Activated CD4-positive, alpha-beta T cell treated with anti-CD3 and anti-CD28 coated beads for 4 hours (primary cell): ENCODE results near the gene E2F2.
"Not testable (repeated sequence)": the region's sequence is repeated elsewhere in the genome, so short reads cannot be mapped to it uniquely, and the experiment has no call there.

ENCODE experiments used
- DNase-seq, 2 donors: peaks; one replicate each; pipeline ENCODE4 v3.0.0-alpha.2; 2020

Gene E2F2

GRCh38 chr1:23545851-23546250, 14.8 kb upstream of the E2F2 start:
- no peak for DNase-seq

DNA sequence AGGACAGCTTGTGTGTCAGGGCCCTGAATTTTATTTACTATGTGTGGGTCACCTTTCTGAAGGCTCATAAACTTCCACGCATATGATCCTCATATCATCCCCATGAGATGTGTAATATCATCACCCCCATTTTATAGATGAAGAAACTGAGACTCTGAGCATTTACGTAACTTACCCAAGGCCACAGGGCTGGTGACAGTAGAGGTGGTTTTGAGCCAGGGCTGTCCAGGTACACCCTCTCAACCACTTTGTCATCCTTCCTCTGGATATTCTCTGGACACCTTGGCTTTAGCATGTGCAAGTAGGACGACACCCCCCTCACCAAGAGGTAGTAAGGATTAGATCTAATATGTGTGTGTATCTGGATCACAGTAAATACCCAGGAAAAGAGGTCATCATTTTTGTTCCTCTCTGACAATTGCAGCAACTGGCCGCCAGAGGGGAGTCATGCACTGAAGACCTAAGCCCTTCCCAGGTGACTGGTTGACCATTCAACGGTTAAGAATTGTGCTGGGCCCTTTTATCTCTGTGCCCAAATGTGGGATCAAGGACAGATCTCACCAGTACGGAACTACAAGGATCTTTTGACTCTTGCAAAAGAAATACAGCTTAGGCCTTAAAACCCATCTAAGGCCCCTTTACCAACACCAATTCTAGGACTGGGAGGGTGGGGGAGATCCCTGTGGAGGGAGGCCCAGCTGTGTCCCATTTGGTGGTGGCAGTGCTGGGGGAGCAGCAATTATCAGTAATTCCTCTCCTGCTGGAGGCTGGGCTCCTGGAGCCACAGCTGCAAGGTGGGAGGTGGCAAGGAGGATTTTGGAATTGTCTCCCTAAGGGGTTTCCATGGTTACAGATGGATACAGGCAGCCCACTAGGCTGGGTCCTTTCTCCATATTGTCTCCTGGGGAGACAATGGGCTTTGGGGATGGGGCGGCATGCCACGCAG, 13.7 kb upstream of the E2F2 start:
- DNase-seq = peak; percentile 68 to 74

DNA sequence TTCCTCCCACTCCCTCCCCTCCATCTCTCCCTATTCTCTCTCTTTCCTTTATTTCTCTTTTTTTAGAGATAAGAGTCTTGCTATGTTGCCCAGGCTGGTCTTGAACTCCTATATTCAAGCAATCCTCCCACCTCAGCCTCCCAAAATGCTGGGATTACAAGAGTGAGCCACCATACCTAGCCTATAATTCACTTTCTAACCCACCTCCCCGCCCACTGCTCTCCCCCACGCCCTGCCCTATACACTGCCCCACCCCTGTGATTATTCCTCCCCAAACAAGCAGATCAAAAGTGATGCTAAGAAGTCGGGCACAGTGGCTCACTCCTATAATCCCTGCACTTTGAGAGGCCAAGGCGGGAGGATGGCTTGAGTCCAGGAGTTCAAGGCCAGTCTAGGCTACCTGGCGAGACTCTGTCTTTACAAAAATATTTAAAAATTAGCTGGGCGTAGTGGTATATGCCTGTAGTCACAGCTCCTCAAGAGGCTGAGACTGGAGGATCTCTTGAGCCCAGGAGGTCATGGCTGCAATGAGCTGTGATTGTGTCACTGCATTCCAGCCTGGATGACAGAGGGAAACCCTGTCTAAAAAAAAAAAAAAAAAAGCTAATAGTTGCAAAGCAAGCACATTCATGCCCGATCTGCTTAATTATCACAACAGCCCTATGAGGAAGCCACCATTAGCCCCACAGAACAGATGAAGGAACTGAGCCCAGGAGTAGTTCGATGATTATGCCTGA, 12.8 kb upstream of the E2F2 start:
- no peak for DNase-seq

GRCh38 chr1:23542940-23543339, 11.9 kb upstream of the E2F2 start:
- DNase-seq = not testable (repeated sequence)

- DNase-seq = peak; percentile 85 to 89
Measured at GRCh38 chr1:23539698-23540266, 8.7 kb upstream of the E2F2 start.

DNA sequence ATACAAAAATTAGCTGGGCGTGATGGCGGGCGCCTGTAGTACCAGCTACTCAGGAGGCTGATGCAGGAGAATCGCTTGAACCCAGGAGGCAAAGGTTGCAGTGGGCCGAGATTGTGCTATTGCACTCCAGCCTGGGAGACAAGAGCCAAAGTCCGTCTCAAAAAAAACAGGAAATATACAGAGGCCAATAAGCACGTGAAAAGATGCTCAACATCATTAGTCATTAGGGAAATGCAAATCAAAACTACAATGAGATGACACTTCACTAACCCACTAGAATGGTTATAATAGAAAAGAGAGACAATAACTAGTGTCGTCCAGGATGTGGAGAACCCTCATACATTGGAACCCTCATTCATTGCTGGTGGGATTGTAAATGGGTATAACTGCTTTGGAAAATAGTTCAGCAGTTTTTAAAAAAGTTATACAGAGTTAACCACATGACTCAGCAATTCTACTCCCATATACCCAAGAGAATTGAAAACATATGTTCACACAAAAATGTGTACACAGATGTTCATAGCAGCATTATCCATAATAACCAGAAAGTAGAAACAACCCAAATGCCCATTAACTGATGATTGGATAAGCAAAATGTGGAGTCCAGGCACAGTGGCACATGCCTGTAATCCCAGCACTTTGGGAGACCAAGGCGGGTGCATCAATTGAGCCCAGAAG, 6.4 kb upstream of the E2F2 start:
- no peak for DNase-seq

GRCh38 chr1:23533246-23534023, 2.4 kb upstream of the E2F2 start:
- no peak for DNase-seq

DNA sequence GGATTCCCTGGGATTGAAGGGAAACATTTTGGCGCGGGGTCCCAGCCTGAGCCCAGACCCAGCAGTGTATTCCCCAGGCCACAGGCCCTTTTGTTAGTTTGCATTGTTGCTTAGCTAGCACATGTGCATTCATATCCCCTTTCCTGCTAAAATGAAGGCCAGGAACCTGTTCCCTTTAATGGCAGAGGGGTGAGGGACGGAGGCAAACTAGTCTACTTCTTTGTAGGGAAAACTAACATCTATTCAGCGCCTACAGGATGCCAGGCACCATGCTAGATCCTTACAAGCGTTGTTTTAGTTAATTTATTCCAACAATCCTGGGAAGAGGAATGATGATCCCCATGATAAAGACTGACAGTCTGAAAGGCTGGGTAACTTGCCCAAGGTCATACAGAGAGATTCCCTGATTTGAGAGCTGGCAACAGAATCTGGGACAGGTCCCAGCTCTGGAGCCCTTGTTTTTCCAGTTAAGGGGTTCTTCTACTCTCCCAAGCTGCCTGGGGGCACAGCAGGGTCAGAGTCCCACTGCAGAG, 595 bp upstream of the E2F2 start:
- DNase-seq = no peak

- DNase-seq = no peak
Measured at GRCh38 chr1:23530087-23530746, 816 bp downstream of the E2F2 start.

DNA sequence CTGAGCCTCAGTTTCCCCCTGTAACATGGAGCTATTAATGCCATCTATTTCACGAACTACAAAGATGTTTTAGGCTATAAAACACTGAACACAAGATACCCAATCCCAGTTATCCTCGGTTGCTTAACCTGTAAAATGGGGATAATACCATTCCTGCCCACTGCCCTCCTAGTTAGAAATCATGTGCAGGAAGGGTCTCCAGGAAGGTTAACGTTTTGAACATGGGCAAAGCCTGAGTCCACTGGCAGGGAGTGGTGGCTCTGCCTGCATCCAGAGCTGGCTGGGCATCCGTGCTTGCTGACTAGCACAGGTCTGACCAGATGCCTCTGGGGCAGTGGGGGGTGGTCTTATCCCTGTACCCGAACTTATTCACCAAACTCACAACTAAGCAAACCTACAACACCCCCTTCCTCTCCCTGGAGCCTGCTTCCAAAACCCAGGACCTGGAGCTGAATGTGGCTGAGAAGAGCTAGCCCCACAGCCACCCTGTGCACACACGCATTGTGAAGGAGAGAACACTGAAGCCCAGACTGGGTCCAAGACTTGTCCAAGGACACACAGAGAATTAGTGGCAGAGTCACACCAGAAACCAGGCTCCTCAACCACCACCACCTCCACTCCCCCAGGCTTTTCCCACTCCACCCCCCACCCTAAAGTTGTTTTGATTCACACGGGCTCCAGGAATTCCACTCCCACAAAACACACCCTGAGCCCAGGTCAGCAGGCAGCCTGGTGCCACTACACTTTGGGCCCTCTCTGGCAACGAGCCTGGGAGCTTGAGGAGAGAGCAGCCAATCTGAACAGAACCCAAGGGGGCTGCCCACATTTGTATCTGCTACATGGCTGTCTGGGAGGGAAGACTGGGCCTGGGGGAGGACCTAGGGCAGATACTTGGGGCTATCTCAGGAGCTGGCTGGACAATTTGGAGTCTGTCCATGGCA, 1.6 kb downstream of the E2F2 start:
- no peak for DNase-seq

- peak; percentile 69 to 71 for DNase-seq
Measured at GRCh38 chr1:23528250-23528978, 2.6 kb downstream of the E2F2 start.

- no peak for DNase-seq
Measured at GRCh38 chr1:23527900-23528249, 3.2 kb downstream of the E2F2 start.

- no peak for DNase-seq
Measured at GRCh38 chr1:23527366-23527765, 3.7 kb downstream of the E2F2 start.

DNA sequence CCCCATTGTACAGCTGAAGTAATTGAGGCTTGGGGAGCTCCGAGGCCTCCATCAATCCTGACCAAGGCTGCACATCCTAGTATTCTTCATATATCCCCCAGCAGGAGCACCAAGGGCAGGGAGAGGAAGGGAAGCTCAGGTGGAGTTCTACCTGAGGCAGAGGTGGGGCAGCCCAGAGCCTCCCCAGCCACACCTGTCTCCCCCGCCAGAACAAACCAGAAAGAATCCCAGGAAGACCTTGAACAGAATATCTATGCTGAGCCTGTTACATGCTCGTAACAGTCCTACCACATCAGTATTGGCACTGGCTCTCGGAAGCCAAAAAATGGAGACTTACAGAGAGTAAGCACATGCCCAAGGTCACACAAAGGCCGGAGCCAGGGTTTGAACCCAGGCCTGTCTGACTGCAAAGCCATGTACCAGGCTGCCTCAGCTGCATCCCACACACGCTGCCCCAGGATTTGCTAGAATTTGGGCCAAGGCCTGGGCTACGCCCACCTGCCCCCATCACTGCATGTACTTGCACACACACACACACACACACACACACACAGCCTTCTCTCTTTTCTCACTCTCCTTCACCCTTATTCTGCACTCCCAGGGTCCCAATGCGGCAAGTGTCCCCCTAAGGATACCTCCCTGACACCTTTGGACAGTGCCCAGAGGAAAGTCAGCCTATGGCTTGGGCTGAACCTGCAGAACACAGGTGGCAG, 4.5 kb downstream of the E2F2 start:
- no peak for DNase-seq

DNA sequence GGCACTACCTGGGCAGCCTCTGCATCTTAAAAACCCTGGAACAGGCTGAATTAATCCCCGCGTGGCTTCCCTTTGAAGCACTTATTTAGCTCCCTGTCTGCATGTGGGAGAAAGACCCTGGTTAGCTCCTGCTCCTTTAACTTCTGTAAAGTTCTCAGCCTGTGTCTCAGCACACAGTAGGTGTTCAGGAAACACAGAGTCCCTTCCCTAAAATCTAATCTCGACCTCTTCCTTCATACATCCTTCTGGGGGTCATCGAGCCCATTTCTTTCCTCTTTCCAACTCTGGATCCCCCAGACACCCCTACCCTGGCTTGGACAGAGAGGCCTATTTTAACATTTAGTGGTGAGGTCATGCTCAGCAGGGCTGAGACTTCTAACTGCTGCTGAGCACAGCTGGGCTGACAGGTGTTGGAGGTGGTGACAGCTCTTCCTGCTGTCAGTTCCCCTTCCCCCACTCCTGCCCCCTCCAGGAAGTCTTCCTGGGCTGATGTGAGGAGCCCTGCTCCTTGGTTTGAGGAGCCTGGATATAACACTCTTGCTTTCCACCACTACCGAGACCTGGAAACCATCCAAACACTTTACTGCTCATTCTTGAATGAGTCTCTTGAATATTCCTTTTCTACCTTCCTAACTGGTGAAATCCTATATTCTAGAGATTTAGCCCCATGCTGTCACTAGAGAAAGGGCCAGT, 5.3 kb downstream of the E2F2 start:
- DNase-seq = no peak

DNA sequence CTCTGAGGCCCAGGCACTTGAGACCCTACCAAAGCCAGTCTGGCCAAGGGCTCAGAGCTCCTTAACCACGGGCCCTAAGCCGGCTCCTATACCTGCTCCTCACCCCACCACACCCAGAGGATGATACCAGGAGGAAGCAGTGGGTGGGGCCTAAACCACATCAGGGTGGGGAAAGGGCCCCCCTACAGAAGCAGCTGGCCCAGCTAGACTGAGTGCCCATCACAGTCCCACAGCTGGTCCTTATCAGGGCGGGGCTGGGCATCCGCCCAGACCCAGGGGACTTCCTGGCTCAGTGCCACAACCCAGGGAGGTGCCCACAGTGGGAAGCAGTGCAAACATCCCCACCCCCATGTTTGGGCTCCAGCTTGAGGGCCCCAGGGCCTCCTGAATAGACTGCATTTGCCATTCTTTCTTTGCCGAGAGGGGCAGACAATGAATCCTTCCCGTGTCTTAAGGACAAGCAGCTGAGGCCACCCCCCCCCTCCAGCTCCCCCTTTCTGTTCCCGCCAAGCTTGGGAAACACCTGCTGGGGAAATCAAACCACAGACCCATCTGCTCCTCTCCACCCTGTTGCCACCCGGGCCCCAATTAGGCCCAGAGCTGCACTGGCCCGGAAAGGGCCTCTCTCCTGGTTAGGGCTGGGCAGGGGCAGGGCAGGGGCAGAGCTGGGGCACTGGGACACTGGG, 6.2 kb downstream of the E2F2 start:
- DNase-seq = peak in 1 of 2 donors; percentile 25

DNA sequence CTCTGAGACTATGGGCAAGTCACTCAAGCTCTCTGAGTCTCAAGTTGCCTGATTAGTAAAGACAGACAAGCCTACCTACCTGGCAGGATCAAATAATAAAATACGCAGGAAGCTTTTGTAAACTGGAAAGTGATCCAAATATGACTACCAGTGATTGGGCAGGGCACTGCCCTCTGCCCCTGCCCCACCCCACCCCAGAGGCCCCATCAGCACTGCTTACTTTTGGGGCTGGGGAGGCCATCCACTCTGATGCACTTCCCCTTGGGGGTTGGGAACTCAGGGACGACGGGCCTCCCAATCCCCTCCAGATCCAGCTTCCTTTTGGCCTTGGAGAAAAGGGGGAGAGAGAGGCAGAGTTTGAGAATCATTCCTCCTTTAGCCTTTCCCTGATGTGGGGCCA, 6.9 kb downstream of the E2F2 start:
- no peak for DNase-seq
